ENCODE measurements around the gene LAMA3. TPM values are rescaled to one million over a fixed set of nuclear protein-coding genes. Genes with fewer than 3 reads are reported as not detected.

The LAMA3 gene
- total and polyA plus RNA-seq, 2 of the 13 experiments (the other 11 are each of a cell fraction or from before 2014, with no cell fraction given), result 0.45 to 2.2 TPM

DNA sequence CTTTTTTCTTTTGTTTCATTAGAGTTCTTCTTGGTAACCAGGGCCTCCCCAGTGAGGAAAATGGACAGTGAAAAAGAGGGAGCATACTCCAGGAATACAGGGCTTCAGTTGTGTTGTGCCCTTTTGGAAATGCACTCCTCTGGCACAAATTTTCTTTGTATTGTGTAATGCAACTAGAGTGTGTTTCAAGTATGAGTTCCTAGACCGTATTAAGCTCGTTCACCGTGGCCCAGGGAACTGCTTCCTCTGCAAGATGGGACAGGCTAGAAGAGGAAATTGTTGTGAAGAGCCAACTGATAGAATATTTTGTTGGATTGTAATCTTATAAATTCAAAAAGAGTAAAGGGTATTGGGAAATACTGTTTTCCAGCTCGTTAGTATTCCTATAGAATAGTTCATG is 188.1 kb downstream of the LAMA3 start:
- H3K36me3 ChIP-seq (replicated peaks in 1 of 2; ENCODE audit: control insufficient read depth in 1 of 2, insufficient read depth in 2 of 2, low read length in 2 of 2), result no peaks in the 10 kb centered on the region
- no peak for ATAC-seq
- intact Hi-C loops (cut with micrococcal nuclease; ENCODE audit: unreplicated experiment), result no loop called here
- H3K4me2 ChIP-seq (ENCODE audit: low read depth, low read length), result no peak overlapping the region
- H3K9me3 ChIP-seq (ENCODE audit: low read length), result no peaks in the 10 kb centered on the region
- H3K27ac ChIP-seq (ENCODE audit: extremely low read length, insufficient read depth, low read length), result no peak overlapping the region
- no peaks in the 10 kb centered on the region; a peak in 1 of 5 replicates for H3K27me3 ChIP-seq (ENCODE audit: control insufficient read depth in 1 of 2, insufficient read depth in 2 of 2, low read length in 2 of 2)
- WGBS (ENCODE audit: low lambda C conversion rate), result 86% methylated on average over 4 of the region's 4 CpGs
- no peaks in the 10 kb centered on the region for H4K20me1 ChIP-seq (ENCODE audit: insufficient read depth, low read length)
- ChIA-PET CTCF (ENCODE audit: low intra/inter-chr PET ratio, low total read pairs) (no interaction called here), POLR2A (no interaction called here)
- no peak overlapping the region for H3K9ac ChIP-seq (ENCODE audit: insufficient read depth, low read depth, low read length)
- H2AFZ ChIP-seq (ENCODE audit: low read length), result no peak overlapping the region
- H3K79me2 ChIP-seq (ENCODE audit: insufficient read depth, low read length), result no peaks in the 10 kb centered on the region
- DNase-seq (ENCODE audit: low spot score), result no peak
- BruUV-seq (replicated peaks), result no TSS peak
- in situ Hi-C loops (cut with HindIII; ENCODE audit: extremely low pct_ligation_motif_present, low pct_unique_long_range_greater_than_20kb), result no loop called here
- no peak for TF ChIP-seq SALL1 (CRISPR knock-in tag; IDR thresholded peaks at IDR 0.05)
- FAIRE-seq, result no peak
- no peak overlapping the region for H3K4me3 ChIP-seq (replicated peaks in 1 of 3; ENCODE audit: insufficient read depth in 1 of 3, low read depth in 2 of 3, low read length in 3 of 3)
- peaks cover 21% of the 10 kb centered on the region for H3K4me1 ChIP-seq (ENCODE audit: insufficient read depth, low read length)

DNA sequence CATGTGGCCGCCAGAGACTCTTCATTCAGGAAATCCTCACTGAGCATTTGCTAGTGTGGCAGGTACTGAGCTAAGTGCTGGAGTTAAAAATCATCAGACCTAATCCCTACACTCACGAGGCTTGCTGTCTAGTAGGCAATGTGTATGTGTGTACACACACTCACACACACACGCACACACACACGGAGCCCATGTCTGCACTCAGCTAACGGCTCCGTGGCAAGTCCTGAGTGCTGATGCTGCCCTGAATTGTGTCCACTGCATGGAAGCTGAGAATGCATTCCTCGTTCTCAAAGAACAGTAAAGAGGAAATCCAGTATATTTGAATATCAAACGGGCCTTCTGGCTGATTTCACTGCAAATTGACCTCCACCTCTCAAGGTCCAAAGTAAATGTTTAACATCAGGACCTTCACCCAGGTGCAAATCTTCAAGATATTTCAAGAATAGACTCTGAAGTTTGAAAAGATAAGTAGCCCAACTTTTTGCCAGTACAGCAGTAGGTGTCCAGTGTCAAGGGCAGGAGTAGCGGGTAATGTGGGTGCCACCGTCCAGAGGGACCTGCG is 189.2 kb downstream of the LAMA3 start:
- H3K27ac ChIP-seq (ENCODE audit: extremely low read length, insufficient read depth, low read length), result no peak overlapping the region
- CTCF ChIA-PET (ENCODE audit: low intra/inter-chr PET ratio, low total read pairs), result no interaction called here
- H2AFZ ChIP-seq (ENCODE audit: low read length), result no peak overlapping the region
- DNase-seq (ENCODE audit: low spot score) (no peak), FAIRE-seq (no peak), ATAC-seq (no peak)
- in situ Hi-C loops (cut with HindIII; ENCODE audit: extremely low pct_ligation_motif_present, low pct_unique_long_range_greater_than_20kb), result no loop called here
- H4K20me1 ChIP-seq (ENCODE audit: insufficient read depth, low read length), result no peaks in the 10 kb centered on the region
- 76% methylated on average over 7 of the region's 11 CpGs for WGBS (ENCODE audit: low lambda C conversion rate)
- no peaks in the 10 kb centered on the region for H3K36me3 ChIP-seq (replicated peaks in 1 of 2; ENCODE audit: control insufficient read depth in 1 of 2, insufficient read depth in 2 of 2, low read length in 2 of 2)
- no peaks in the 10 kb centered on the region; a peak in 1 of 5 replicates for H3K27me3 ChIP-seq (ENCODE audit: control insufficient read depth in 1 of 2, insufficient read depth in 2 of 2, low read length in 2 of 2)
- no peaks in the 10 kb centered on the region for H3K9me3 ChIP-seq (ENCODE audit: low read length)
- H3K4me3 ChIP-seq (replicated peaks in 1 of 3; ENCODE audit: insufficient read depth in 1 of 3, low read depth in 2 of 3, low read length in 3 of 3), result no peak overlapping the region
- POLR2A ChIA-PET, result no interaction called here
- intact Hi-C loops (cut with micrococcal nuclease; ENCODE audit: unreplicated experiment), result no loop called here
- H3K9ac ChIP-seq (ENCODE audit: insufficient read depth, low read depth, low read length), result no peak overlapping the region
- no peak overlapping the region for H3K4me2 ChIP-seq (ENCODE audit: low read depth, low read length)
- H3K79me2 ChIP-seq (ENCODE audit: insufficient read depth, low read length), result no peaks in the 10 kb centered on the region
- no TSS peak for BruUV-seq (replicated peaks)
- peaks cover 21% of the 10 kb centered on the region for H3K4me1 ChIP-seq (ENCODE audit: insufficient read depth, low read length)
- no peak for TF ChIP-seq RAD21 (CRISPR knock-in tag; IDR thresholded peaks at IDR 0.05)
- TF ChIP-seq ZFAT (CRISPR knock-in tag; conservative IDR thresholded peaks at IDR 0.05), result no peak
- TF ChIP-seq ZNF567 (CRISPR knock-in tag; IDR thresholded peaks at IDR 0.05; ENCODE audit: borderline replicate concordance), result no peak
- TF ChIP-seq ZNF317 (CRISPR knock-in tag; IDR thresholded peaks at IDR 0.05), result no peak
- TF ChIP-seq NKX3-1 (CRISPR knock-in tag; IDR thresholded peaks at IDR 0.05), result no peak
- no peak for TF ChIP-seq SYNCRIP (IDR thresholded peaks at IDR 0.05; ENCODE audit: insufficient read depth, low read depth, low read length)
- TF ChIP-seq, protein P1, sequence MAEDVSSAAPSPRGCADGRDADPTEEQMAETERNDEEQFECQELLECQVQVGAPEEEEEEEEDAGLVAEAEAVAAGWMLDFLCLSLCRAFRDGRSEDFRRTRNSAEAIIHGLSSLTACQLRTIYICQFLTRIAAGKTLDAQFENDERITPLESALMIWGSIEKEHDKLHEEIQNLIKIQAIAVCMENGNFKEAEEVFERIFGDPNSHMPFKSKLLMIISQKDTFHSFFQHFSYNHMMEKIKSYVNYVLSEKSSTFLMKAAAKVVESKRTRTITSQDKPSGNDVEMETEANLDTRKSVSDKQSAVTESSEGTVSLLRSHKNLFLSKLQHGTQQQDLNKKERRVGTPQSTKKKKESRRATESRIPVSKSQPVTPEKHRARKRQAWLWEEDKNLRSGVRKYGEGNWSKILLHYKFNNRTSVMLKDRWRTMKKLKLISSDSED (CRISPR knock-in tag; IDR thresholded peaks at IDR 0.05), result no peak
- TF ChIP-seq, protein P2, sequence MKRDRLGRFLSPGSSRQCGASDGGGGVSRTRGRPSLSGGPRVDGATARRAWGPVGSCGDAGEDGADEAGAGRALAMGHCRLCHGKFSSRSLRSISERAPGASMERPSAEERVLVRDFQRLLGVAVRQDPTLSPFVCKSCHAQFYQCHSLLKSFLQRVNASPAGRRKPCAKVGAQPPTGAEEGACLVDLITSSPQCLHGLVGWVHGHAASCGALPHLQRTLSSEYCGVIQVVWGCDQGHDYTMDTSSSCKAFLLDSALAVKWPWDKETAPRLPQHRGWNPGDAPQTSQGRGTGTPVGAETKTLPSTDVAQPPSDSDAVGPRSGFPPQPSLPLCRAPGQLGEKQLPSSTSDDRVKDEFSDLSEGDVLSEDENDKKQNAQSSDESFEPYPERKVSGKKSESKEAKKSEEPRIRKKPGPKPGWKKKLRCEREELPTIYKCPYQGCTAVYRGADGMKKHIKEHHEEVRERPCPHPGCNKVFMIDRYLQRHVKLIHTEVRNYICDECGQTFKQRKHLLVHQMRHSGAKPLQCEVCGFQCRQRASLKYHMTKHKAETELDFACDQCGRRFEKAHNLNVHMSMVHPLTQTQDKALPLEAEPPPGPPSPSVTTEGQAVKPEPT (CRISPR knock-in tag; IDR thresholded peaks at IDR 0.05; ENCODE audit: low read depth), result no peak
- TF ChIP-seq CENPX (CRISPR knock-in tag; IDR thresholded peaks at IDR 0.05), result no peak
